CD4-positive, alpha-beta T cell treated with Interleukin-4 for 1 hour (primary cell): ENCODE measurements around the gene TBPL2.
"Not testable (repeated sequence)": the region's sequence is repeated elsewhere in the genome, so short reads cannot be mapped to it uniquely, and the experiment has no call there.

ENCODE experiments used
- DNase-seq, 2 donors: peaks; one replicate each; pipeline ENCODE4 v3.0.0-alpha.2; 2020 to 2022

The TBPL2 gene

DNA sequence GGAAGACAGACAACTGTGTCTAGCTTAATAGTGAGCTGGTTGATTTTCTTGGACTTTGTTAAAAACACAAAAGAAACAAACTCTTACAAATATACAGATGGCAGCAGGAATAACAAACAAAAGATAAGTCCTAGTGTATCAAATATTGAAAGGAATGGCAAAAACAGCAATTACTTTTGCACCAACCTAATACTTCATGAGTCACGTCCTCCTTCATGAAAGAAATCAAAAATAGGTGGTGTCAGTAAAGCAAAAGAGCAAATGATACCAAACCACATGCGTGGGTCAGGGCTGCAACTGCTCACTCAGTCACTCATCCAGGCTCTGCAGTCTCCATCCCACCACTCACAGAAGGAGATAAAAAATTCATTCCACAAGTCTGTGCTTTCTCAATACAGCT lies 40.6 kb downstream of the TBPL2 start:
- no peak for DNase-seq

DNA sequence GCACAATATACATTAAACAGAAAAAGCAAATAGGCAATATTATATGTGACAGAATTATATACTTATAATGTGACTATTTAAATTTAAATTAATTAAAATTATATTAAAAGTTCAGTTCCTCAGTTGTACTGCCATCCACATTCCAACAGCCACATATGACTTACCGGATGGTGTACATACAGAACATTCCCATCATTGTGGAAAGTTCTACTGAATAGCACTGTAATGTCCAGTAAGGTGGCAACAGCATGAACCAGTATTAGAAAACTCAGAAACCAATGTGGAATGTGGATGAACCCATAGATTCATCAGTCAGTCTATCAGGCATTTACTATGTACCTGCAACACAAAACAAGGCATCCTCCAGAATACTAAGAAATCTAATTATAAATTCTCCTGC lies 41.2 kb downstream of the TBPL2 start:
- DNase-seq = no peak

DNA sequence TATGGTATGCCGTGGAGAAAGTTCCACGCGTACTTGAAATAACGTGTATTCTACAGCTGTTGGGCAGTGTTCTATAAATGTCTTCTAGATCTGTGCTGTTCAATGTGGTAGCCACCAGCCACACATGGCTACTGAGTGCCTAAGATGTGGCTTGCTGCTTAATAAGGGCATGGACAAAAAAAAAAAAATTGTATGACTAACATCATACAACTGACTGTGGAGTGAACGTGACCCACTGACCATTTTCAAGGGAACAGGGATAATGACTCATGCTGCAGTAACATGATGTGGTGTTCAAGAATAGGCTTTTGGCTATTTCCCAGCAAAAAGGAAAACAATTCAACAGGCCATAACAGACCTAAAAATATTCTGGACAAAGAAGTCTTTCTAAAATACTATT lies 41.7 kb downstream of the TBPL2 start:
- DNase-seq = no peak

DNA sequence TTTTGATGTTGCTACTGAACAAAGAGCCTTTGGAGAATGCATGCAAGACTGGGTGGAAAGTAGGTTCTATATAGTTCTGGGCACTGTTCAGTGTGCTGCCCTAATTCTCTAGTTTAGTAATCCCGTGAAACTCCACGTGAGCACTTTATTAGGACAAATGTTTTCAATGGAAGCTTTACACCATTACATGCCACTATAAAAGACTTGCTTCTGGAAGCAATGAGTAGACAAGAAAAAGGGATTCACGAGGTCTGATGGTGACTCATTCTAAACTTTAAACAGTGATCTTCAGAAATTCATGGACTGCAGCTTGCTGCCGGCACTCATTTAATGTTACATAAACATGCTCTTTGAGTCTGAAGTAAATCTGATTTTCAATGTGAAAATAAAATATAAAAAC lies 51.1 kb downstream of the TBPL2 start:
- DNase-seq = no peak

DNA sequence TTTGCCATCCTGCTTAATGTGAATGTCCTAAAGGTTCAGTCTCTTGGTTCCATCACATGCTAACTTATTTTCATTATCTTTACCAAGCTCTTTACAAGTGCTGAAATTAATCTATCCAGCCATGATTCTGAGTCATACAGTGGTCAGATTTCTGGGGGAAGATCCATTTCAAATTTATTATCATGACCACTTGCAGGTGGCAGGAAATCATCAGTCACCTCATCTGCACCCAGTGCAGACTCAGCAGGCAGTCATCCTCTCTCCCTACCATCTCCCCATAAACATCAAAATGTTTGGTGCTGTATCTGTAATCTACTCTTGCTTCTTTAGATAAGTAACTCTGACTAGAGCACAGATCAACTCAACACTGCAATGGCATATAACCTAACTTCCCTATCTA lies 52.3 kb downstream of the TBPL2 start:
- DNase-seq = no peak

DNA sequence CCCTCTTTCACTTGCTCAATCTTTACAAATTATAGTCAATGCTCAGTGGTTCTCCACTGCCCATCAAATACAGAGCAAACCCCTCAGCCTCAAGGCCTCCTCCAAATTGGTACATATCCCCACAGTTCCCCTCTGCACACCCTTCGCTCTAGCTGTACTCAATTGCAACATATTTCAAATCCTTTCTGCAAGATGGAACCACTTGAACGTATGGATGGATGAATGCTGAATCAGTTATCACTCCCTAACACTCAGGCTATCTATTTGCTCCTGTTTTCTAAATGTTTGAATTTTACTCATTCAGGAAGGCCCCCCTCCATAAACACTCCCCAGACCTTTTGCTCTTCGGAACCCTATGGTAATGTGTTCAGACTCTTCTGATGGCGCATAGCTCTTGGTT lies 53.3 kb downstream of the TBPL2 start:
- DNase-seq = no peak

DNA sequence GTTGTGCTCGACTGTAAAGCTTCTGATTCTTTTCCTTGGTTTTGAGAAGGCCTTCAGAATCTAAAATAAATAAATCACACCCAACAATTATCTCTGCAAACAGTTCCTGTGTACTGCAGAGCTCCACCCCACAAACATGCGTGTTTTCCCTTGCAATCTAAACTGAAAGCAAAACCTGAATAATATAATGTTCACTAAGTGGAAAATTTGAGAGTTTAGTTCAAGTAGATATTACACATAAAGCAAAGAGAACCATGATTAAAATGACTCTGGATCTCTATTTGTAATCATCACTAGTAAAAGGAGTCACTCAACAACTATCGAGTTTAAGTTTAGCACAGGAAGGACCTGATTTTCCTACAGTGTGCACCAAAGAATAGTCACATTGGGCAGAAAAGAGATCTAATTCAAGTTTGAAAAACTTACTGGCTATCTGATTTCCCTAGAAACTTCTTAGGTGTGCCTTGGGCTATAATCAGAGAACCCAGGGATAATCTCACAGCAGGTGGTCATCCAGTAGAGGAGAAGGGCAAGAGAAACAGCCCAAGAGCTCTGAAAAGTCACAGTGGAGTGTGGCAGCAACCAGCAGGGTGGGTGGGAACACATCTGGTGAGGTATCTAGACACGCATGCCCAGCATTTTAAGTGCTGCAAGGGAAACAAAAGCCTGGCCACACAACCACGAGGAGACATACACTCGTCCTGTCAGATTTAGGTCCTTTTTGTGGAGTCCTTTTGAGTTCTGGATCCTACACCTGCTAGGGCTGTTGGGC lies 54.2 kb downstream of the TBPL2 start:
- DNase-seq = peak in 1 of 2 donors; percentile 43

DNA sequence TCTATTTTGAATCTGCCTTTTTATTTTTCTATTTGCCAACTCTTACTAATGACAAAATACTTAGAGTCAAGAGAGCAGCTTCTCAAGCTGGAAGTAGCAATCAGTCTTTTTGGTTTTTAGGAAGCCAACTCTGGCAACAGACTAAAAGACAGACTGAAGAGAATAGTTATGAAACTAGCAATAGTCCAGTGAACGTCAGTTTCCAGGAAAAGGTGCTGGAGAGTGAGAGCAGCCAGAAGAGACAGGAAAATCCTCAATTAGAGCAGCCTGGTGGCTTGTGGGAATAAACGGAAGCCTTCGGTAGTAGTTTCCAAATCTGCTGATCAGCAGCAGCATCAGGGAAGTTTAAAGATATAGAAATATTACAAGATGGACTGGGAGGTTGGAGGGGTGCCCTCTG lies 55.9 kb downstream of the TBPL2 start:
- DNase-seq = no peak

DNA sequence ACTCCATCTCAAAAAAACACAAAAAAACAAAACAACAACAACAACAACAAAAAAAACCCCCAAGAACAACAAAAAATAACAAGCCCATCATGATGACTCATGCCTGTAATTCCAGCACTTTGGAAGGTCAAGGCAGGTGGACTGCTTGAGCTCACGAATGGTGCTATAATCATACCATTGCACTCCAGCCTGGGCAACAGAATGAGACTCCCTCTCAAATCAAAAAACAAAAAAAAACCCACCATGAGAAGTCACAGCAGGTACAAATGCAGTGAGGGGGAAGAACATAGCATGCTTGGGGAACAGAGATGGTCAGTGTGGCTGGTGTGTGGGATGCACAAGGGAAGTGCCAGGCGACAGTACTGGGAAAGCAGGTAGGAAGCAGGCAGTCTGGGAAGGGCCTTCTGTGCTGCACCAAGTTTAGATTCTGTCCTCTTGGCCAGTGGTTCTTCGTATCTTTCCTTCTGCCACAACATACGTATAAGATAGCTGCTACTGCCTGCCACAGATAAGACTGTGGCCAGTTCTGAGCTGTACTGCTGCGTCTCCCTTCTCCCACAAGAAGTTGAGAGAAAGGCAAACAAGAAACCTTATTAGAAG lies 56.8 kb downstream of the TBPL2 start:
- DNase-seq = no peak

DNA sequence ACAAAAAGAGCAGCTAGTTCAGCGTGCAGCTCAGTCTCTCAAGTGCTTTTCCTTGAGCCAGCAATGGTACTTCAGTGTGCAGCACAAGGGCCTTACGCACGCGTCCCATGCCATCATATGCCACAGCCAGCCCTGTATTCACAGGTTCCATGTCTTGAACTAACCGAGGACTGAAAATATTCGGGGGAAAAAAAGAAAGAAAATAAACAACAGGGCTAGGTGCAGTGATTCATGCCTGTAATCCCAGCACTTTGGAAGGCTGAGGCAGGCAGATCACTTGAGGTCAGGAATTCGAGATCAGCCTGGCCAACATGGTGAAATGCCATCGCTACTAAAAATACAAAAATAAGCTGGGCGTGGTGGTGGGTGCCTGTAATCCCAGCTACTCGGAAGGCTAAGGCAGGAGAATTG lies 57.4 kb downstream of the TBPL2 start:
- DNase-seq = not testable (repeated sequence)

DNA sequence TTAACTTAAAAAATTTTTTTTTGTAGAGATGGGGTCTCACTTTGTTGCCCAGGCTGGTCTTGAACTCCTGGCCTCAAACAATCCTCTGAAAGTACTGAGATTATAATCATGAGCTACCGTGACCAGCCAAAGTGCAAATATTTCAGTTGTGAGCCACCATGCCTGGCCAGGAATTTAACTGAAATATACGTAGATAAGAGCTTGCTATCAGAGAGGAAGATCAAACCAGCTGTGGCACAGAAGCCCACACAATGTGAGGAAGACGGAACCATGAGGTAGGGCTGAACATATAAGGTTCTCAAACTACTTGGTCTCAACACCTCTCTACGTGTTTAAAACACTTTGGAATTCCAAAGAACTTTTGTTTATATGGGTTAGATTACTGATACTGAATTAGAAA lies 57.9 kb downstream of the TBPL2 start:
- no peak for DNase-seq

DNA sequence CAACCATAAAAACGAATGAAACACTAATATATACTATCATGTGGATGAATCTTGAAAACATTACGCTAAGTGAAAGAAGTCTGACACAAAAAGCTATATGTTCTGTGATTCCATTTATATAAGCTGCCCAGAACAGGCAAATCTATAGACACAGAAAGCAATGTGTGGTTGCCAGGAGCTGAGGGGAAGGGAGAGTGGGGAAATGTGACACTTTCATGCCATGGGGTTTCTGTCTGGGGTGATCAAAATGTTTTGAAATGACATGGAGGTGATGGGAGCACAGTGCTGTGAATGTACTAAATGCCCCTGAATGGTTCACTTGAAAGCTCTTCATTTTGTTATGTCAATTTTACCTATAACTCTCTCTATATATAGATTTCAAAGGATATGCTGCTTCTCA lies 58.9 kb downstream of the TBPL2 start:
- no peak for DNase-seq

DNA sequence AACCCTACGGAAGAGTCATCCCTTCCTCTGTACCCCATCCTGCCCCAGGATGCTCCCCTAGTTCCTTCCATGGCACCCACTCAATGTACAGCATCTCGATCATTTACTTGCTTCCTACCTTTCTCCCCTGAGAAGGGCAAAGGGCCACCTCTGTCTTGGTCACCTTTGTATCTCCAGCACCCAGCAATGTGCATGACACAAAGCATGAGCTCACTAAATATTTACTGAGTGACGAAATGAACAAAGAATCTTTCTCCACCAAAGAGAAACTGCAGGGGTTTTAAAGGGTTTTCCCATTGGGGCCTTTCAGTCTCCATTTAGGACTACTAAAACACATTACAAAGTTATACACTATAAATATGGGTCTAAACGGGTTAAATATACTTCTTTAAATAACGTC lies 59.4 kb downstream of the TBPL2 start:
- DNase-seq = no peak

DNA sequence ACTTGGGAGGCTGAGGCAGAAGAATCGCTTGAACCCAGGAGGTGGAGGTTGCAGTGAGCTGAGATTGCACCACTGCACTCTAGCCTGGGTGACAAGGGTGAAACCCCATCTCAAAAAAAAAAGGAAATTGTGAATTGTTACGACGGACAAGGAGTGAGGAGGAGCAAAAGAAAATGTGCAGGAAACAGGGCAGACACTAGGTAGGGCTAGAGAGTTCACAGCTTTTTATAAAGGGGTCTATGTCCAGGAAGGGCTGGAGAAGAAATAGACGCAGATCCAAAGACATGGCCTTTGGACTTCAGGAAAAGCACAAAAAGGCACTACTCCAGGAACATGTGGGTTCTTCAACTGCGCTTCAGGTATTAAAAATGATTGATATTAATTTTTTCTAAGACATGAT lies 63.2 kb downstream of the TBPL2 start:
- DNase-seq = no peak

DNA sequence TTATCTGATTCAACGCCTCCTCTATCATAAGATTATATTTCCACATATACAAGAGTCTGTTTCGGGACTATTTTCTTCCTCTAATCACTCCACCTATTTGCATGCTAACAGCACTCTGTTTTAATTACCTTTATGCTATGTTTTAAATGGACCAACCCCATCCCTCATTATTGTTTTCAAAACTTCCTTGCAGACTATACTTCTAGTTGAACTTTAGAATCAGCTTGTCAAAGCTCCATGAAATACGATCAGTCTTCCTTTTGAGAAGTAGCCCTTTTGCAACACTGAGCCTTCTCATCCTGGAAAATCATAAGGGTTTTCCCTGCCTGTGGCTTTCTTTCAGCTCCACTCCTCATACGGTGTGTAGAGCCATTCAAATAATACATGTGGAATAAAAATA lies 65.6 kb downstream of the TBPL2 start:
- no peak for DNase-seq

DNA sequence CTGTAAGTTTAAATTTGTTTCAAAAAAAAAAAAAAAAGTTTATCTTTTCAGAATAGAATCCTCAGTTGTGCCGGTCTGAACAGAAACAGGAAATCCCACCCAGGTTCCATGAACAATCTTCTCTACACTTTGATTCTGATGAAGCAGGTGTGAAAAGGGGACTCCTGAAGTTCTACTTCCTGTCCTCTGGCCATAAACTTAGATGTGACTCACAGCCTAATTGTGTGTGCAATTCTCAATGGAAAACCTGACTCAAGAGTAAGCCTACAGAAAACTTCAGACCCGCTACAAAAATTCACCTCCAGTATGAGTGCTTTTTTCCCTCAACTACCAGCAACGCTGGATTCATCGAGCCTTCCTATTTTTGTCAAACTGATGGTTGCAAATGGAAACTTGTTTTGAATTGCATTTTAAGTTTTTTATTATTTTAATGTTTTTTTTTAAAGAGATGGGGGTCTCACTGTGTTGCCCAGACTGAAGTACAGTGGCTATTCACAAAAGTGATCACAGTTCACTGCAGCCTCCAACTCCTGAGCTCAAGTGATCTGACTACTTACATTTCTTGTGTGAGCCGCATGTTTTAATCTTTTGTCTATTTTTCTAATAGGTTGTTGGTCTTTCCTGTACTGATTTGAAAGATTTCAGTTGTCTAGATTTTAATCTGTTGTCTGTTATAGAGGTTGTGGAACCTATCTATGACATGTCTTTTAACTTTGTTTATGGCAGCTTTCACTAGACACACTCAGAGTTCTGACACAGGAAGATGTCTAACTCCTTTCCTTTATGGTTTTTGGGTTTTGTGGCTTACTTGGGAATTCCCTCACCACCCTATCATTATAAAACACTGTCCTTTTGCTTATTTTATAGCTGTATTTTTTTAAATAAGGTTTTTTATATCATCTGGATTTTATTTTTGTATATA lies 66.4 kb downstream of the TBPL2 start:
- DNase-seq = peak in 1 of 2 donors; percentile 78

DNA sequence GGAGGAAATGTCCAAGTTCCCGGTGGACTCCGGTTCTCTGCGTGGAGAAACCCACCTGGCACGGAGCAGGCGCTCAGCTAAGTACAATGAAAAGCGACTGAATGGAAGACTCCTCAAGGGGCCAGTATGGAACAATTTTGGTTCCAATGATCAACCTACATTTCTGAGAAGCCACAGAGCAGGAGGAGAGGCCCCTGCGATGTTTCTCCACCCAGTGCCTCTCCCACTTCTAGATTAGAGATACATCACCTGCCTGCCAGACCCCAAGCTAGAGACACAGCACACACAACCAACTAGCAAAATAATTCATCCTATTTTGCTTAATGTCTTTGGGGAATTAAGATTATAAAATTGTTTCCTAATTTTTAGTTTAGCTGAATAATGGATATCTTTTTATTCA lies 67.6 kb downstream of the TBPL2 start:
- DNase-seq = no peak

DNA sequence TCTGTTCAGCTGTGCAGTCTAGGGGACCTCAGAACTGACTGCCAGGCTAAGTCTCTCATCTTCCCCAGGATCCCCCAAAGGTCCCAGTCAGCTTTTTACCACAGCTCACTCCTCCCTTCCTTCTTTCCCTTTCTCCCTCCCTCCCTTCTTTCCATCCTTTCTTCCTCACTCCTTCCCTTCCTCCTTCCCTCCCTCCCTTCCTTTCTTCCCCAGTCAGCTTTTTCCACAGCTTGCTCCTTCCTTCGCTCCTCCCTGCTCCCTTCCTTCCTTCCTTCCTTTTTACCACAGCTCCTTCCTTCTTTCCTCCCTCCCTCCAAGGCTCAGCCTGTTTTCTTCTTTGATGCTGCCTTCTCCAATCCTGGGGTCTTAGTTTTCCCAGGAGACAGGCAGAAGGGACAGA lies 68.0 kb downstream of the TBPL2 start:
- DNase-seq = no peak

DNA sequence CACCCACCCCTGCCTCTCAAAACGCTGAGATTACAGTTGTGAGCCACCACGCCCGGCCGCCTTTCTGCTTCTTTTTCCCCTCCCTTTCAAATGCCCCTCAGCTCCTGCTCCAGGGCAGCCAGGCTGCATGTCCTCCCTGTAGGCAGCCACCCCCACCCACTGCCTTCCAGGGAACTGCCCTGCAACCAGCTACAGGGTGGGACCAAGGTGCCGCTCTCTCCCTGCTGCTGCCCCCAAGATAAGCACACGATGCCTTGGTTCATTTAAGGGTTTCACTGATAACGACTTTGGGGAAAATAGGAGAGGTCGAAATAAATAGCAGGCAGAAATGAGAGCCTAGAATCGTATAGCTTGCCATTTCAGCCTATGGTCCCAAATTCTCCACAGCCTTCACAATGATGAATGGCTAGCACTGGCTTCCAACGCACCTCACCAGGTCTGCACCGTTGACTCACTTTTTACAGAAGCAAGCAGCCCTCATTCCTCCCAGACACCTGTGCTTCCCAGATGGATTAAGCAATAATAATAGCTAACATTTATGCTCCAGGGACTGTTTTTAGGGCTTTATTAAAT lies 69.4 kb downstream of the TBPL2 start:
- no peak for DNase-seq

DNA sequence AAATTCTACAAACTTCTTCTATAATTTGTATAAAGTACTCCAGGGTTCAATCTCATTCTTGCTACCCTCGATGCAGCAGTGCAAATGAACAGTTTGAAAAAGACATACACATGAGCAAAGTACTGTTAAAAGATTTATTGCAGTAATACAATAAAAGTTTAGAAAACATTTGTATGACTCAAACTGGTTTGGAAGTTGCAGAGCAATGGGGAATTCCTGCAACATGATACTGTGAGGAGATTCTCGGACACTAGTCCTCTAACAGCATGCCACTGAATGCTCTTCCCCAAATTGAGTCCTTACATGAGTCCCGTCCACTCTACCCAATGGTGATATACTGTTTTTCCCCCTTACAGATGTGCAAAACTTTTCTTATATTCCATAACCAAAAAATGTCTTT lies 74.1 kb downstream of the TBPL2 start:
- DNase-seq = no peak
